HG02798 (cell line): Measurements from ENCODE around the gene CADM3.

ENCODE experiments used
- ATAC-seq: cut with Tn5 transposase; IDR thresholded peaks from one replicate; pipeline ENCODE4 v1.9.1; 2021; ENCODE audit warnings: mild to moderate bottlenecking; ENCODE audit not compliant: unreplicated experiment, poor library complexity

Gene CADM3

GRCh38 chr1:159247266-159247665, 75.9 kb downstream of the CADM3 start:
- no peak for ATAC-seq

DNA sequence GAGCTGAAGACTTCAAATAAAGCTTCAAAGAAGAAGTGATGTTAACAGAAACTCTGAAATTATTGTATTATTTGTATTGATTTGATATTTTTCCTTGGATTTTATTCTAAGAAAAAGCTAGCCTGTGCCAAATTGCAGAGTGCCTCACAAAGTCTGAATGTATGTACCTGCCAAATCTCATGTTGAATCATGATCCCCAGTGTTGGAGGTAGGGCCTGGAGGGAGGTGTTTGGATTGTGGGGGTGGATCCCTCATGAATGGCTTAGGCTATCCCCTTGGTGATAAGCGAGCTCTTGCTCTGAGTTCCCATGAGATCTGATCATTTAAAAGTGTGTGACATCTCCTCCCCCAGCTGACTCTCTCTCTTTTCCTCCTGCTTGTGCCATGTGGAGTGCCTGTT, 76.9 kb downstream of the CADM3 start:
- ATAC-seq = no peak

- ATAC-seq = no peak
These were observed 79.3 kb downstream of the CADM3 start for GRCh38 chr1:159250638-159251216.
